ENCODE measurements around the gene SLC5A12.

DNA sequence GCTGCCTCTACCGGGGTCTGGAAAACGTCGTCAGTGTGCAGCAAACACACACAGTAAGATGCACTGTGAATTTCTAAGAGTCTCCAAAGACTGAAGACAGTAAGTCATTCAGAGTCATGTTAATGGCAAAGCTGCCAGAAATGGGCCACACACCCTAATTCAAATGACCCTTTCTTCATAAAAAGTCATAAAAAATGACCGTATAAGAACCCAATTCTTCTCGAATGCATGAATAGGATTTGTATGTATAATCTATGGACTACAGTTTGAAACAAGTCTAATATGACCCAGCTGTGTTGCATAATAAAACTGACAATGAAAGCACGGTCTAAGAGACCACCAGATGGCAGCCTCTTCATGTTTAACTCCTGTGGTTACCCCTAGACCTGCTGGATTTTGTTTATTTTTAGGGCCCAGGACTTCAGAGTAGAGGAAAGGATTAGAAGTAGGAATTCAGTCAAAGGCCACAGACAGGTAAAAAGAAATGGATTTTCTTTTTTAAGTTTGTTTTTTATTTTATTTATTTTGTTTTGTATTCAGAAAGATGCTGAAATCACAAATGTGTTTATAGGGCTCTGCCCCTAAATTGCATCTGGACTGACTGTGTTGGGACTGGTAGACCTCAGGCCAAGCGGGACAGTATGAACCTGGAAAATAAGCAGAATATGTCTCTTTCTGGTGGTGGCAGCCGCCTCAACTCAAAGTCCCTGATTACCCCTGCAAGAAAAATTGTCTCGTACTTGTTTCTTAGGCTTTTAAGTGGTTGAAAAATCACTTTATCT is 32.1 kb upstream of the SLC5A12 start:
- TF ChIP-seq, protein P1, sequence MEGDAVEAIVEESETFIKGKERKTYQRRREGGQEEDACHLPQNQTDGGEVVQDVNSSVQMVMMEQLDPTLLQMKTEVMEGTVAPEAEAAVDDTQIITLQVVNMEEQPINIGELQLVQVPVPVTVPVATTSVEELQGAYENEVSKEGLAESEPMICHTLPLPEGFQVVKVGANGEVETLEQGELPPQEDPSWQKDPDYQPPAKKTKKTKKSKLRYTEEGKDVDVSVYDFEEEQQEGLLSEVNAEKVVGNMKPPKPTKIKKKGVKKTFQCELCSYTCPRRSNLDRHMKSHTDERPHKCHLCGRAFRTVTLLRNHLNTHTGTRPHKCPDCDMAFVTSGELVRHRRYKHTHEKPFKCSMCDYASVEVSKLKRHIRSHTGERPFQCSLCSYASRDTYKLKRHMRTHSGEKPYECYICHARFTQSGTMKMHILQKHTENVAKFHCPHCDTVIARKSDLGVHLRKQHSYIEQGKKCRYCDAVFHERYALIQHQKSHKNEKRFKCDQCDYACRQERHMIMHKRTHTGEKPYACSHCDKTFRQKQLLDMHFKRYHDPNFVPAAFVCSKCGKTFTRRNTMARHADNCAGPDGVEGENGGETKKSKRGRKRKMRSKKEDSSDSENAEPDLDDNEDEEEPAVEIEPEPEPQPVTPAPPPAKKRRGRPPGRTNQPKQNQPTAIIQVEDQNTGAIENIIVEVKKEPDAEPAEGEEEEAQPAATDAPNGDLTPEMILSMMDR (IDR thresholded peaks at IDR 0.05; ENCODE audit: low read length): peak; percentile 76
- TF ChIP-seq EZH2phosphoT487 (IDR thresholded peaks at IDR 0.05; ENCODE audit: low read length): no peak
